Stimulated activated CD4-positive, alpha-beta T cell treated with anti-CD3 and anti-CD28 coated beads, Interleukin-1b, Interleukin-23, amount 100 ng/mL, for 4 hours (primary cell): ENCODE results near the gene COL4A2.

ENCODE experiments used
- DNase-seq, 2 donors: peaks; one replicate each; pipeline ENCODE4 v3.0.0-alpha.2; 2020; ENCODE audit warnings: low read depth in 2 of 2

COL4A2 gene

GRCh38 chr13:110306960-110307766 is at the start of gene COL4A2, which contains the start of gene COL4A1:
TSS of gene COL4A2 (plus strand) at chr13:110307284. CDS start at chr13:110307904, 620 bp downstream.
TSS of gene COL4A1 (minus strand) at chr13:110307157. CDS start at chr13:110307027, 130 bp downstream.
- no peak for DNase-seq

DNA sequence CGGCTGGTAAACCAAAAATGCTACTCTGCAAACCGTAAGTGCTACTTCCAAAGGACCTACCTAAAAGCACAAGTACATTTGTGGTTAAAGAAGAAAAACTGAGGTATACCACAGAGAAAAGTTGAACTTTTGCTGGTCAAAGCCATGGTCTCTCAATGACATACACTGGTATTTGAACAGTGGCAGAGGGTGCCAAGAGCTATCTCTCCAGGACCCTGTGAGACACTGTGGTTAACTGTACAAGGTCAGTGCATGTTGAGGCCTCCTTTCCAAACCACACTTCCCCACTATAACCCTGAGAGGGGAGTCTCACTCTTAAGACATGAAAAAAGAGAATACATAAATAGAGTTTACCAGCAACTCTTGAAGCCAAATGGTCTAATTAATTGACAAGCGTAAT is 49.7 kb upstream of the COL4A2 start:
- no peak for DNase-seq

DNA sequence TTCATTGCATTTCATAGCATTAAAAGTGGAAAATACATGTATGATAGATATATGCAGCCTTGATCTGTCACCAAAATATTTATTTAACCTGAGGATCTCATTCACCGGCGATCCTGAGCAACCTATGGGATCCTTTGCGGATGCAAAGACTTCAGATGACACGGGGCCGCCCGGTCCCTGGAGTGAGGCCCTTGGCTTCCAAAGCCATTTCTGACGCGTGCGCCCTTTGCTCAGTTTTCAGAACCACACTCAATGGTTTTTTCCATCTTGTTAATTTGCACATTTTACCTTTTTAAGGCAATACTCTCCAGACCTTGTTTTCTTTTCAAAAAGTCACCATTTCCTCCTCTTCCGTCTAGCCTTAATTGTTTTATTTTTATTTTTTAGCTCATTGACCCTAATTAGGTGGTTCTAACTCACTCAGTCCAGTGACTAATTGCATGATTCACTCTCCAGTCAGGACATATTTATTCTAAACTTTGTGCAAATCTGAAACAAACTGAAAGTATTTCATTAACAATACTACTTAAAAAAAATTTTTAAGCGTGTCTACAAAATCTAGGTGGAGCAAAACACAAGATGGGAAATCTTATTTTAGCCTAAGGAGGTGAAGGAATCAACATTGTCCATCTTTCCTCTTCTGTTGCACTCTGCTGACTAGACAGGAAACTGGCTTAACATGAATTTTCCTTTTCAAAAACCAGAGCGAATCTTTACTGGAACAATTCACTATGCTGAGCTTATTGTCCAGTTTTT is 48.0 kb upstream of the COL4A2 start:
- no peak for DNase-seq

GRCh38 chr13:110259651-110260050 is 47.4 kb upstream of the COL4A2 start:
- DNase-seq = no peak

DNA sequence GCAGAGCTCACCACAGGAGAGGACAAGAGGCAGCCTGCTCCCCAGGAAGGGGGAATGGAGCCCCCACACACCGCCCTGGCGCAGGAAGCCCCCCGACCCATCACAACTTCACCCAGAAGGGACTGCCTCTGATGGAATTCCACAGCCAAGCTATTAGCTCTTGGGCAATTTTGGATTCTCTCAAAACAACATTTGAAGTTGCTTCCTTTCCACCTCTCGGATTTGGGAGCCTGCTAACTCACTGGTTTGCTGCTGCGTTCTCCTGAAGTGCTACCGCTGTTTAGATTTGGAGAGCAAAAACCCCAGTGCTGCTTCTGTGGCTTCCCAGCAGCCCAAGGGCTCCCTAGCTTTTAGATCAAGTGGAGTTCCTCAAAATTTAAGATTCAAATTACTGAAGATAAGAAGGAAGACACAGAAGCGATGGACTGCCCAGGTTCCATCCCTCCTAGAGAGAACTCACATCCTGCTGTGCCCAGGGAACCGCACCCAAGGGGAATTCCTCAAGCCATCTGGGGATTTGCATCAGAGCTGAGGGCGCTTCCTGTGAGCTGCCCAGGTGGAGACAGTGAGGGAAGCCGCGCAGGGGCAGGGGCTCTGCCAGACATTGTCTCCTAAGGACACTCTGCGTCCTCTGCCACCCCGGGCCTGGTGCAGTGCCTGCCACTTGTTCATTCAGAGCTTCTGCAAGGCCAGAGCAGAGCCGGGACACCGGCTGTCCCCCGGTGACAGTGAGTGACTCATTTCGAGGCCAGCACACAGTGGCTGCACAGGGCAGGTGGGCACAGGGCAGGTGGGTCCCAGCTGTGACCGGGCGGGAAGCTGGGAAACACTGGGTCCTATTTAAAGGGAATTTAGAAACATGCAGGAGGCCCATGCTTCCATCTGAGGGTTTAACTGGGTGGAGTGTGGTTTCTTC is 45.7 kb upstream of the COL4A2 start:
- DNase-seq = no peak

DNA sequence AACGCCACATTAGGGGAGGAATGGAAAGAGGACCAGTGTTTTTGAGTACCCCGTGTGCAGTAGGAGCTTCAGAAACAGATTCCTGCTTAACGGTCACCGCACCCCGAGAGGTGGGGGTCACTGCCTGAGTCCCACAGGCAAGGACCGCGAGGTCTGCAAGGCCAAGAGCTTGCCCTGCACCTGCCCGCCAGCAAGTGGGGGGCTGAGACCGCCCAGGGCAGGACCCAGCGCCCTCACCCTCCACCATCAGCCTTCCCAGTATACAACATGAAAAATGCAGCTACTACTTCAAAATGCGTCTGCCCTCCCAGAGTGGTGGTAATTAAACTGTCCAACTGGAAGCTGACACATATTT is 45.0 kb upstream of the COL4A2 start:
- no peak for DNase-seq

DNA sequence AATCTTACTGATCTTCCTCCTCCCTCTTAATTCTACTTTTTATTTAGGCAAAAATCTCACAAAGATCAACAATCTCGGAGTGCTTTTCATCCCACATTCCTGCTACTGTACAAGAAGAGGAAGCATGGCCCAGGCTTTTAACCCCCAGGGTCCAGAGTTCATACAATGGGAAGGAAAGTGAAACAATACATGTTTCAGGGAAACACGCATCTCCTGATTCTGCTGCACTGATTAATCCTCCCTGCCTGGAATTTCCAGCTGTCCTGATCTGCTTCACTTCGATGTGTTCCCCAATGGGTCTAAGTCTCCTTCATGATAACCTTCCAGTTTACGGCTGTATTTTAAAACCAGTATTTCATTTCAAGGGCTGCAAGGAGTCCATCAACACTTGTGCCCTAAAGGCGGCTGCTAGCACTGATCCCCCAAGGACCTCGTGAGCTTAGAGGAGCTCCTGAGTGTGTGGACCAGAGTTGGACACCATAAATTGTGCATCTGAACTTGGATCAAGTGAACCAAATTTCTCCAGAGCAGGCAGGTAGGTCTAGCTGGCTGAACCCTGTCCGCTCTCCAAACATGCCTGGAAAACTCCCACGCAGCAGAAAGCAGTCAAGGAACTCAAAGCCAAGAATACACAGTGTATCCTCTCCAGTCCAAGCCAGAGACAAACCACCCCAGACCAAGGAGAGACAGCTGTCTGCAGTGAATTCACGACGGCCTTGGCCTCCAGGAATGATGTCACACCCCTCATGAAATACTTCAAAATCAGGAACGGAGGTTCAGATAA is 44.4 kb upstream of the COL4A2 start:
- no peak for DNase-seq

DNA sequence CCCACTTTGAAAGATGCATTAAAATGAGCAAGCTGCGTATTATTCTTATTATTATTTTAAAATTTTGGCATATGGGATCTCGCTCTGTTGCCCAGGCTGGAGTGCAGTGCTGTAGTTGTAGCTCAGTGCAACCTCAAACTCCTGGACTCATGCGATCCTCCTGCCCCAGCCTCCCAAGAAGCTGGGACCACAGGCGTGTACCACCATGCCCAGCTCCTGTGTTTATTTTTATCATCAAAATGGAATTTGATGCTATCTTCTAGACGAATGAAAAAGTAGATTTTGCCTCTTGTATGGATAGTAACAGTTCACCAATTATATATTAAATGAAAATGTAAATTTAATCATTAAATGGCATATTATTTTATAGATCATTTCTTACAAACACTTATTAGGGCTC is 43.7 kb upstream of the COL4A2 start:
- no peak for DNase-seq

DNA sequence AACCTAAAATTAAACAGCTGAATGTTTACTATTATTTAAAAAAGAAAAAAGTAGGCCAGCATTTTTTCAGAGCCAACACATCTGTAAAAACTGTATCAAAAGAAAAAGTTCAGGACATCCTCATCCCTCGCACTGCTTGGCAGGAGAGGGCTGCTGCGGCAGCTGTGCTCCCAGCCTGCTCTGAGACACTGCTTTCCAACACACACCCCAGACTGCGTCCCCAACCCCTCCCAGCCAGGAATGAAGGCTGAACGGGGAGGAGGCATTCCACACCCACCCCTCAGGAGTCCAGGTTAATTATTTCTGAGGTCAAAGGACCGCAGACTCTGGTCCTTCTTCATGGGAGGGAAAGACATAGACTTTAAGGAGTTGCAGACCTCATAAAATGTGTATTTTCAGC is 43.2 kb upstream of the COL4A2 start:
- DNase-seq = no peak

- DNase-seq = no peak
These were observed 42.3 kb upstream of the COL4A2 start for GRCh38 chr13:110264685-110265275.

GRCh38 chr13:110265341-110265681 is 41.8 kb upstream of the COL4A2 start:
- DNase-seq = no peak

GRCh38 chr13:110265682-110266430 is 41.2 kb upstream of the COL4A2 start:
- DNase-seq = no peak

GRCh38 chr13:110266431-110266809 is 40.7 kb upstream of the COL4A2 start:
- DNase-seq = no peak

DNA sequence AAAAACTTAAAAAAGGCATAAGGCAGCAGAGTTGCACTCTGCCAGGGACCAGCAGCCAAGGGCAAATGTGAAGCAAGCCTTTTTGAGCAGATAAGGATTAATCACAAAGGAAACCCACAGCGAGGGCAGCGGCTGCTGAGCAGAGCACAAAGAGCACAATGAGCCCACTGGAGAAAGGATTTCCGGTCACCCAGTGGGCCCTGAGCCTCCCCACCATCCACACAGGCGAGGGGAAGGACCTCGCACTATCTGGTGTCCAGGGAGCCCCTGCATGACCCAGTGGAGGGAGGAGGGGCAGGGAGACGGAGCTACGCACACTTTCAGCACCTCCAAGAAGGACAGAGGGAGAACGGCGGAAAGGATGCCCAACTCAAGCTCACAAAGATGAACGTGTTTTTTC is 40.1 kb upstream of the COL4A2 start:
- DNase-seq = no peak

DNA sequence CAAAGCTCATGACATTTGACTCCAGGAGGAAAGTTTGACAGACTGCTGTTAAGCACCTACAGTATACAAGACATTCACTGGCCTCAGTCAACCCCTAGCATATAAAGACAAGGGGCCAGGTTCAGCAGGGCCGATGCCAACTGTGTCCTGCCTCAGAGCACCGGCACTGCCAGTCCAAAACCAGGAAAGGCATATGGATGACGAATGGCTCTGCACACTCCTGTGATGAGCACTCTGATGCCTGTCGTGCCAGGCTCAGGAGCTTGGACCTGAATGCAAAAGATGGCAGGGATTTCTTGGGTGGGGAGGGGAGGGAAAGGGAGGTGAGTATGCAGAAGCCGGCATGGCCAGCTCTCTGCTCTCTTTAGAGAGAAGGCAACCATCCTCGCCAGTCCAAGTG is 39.0 kb upstream of the COL4A2 start:
- DNase-seq = no peak

DNA sequence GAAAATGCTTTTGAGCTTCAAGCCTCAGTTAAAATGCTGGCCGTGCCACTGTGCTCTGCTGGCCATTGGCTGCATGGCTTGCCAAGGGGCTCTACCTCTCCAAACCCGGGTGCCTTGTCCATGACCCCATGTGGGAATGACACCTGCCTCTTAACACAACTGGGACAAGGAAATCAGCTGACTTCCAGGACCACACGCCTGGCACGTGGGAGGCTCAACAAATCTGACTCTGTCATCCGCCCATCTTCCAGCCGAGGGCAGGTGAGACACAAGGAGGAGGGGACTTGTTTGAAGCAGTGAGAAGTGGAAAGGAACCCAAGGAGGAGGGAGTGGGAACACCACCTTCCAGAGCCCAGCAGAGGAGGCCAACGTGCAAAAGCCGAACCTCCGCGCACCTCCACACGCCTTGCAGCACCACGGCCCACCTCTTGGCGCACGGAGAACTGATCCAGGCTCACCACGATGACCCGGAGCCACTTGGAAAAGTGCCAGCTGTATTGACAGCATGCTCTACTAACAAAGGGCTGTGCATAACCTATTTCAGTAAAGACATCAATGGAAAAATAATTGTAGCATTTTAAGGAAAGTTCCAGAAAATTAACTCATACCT is 38.4 kb upstream of the COL4A2 start:
- DNase-seq = no peak

DNA sequence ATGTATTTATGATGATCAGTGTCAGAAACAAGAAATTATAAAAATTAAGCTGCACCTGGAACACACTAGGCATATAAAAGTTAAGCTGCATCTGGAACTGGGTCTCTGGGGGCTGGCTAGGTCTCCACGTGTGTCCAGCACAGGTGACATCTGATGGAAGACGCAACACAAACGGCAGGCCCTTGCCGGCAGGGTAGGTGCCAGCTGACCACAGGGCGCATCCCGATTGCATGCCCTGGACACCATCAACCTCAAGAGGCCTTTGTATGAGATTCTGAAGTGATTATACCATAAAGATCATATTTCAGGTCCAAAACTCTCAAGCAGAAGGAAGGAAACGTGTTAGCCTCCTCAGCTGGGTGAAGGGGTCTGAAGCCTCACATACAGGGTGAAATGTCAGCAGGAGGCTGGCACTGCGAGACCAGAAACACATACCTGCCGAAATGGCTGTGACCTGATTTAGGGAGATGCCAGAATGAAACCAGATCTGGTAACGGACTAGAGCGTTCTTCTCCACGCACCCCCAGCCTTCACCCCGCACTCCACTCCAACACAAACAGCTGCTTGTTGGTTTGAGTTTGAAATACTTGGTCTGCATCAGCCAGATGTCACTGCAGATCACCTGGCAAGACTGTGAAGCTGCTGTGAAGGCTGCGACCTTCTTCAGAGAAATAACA is 37.4 kb upstream of the COL4A2 start:
- no peak for DNase-seq

DNA sequence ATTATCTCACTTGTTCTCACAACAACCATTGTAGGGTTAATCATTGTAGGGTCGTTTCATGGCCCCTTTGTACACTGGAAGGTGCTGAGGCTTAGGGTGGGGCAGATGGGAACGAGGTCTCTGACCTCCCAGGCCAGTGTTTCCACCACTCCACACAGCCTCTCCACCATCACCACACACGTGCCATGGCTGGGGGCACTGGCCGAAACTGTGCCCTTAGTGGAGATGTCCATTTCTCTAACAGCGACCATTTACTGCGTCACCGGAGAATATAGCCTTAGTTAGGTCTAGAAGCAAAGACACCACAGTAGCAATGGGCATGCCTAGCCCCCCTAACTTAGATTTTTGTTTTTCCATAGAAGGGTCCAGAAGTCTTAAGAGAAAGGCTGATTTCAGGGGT is 36.6 kb upstream of the COL4A2 start:
- no peak for DNase-seq

DNA sequence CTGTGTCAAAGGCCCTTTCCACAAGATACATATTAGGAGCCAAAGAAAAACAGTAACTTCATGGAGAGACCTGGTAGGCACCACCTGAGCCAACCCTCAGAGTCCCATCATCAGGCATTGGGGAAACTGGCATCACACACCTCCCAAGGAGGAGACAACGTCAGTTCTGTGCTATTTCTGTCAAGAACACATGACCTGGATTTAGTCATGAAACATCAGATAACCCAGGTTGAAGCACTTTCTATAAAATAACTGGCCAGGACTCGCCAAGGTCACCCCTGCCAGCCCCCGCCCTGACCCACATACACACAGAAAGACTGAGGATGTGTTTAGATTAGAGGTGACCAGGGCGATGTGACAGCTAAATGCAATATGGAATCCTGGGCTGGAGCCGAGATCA is 35.8 kb upstream of the COL4A2 start:
- DNase-seq = no peak
